Natural killer cell (primary cell): Measurements from ENCODE around the gene UBR4. TPM values are rescaled to one million over a fixed set of nuclear protein-coding genes. Genes with fewer than 3 reads are reported as not detected.

Experiments used
- ATAC-seq, 3 donors: fragments of 150-1000 bp in 2 of 3; fragments of 200-7000 bp in 1 of 3; cut with Tn5 transposase; 1 replicate in 1 of 3; 2 replicates in 2 of 3; pipeline ENCODE4 v1.10.0; 2021; ENCODE audit warnings: mild to moderate bottlenecking in 2 of 3, moderate library complexity in 2 of 3
- DNase-seq, 2 donors: peaks; one replicate each; pipeline versions ENCODE4 v3.0.0 to v3.0.0-alpha.2; 2013 to 2021; ENCODE audit warnings: mixed read lengths in 1 of 2
- H3K27ac ChIP-seq: one replicate; pipeline ENCODE4 v1.5.1; 2013; ENCODE audit warnings: mild to moderate bottlenecking, low read length
- H3K27me3 ChIP-seq: one replicate; pipeline ENCODE4 v1.6.1; 2013; ENCODE audit warnings: low read length; ENCODE audit not compliant: control insufficient read depth, insufficient read depth
- H3K36me3 ChIP-seq: one replicate; pipeline ENCODE4 v1.6.1; 2013; ENCODE audit warnings: low read length; ENCODE audit not compliant: control insufficient read depth, insufficient read depth
- H3K4me1 ChIP-seq: one replicate; pipeline ENCODE4 v1.6.1; 2013; ENCODE audit warnings: low read length; ENCODE audit not compliant: control insufficient read depth, insufficient read depth
- H3K4me3 ChIP-seq: one replicate; pipeline ENCODE4 v1.5.1; 2013; ENCODE audit warnings: low read length
- H3K9me3 ChIP-seq: one replicate; pipeline ENCODE4 v1.6.1; 2013; ENCODE audit warnings: low read length; ENCODE audit not compliant: control insufficient read depth, insufficient read depth
- H3K27ac Mint-ChIP-seq, 2 donors: one replicate each; pipeline ENCODE4 v1.8.0; 2022; ENCODE audit warnings: mild to moderate bottlenecking in 2 of 2, mixed read lengths in 2 of 2, moderate library complexity in 1 of 2
- H3K27me3 Mint-ChIP-seq, 2 donors: one replicate each; pipeline ENCODE4 v1.8.0; 2022; ENCODE audit warnings: low read depth in 2 of 2, mixed read lengths in 2 of 2
- H3K36me3 Mint-ChIP-seq: one replicate; pipeline ENCODE4 v1.8.0; 2022; ENCODE audit warnings: mixed read lengths
- H3K4me1 Mint-ChIP-seq, 2 donors: one replicate each; pipeline ENCODE4 v1.8.0; 2022; ENCODE audit warnings: mixed read lengths in 2 of 2
- H3K4me3 Mint-ChIP-seq: one replicate; pipeline ENCODE4 v1.8.0; 2022; ENCODE audit warnings: mild to moderate bottlenecking, moderate library complexity, mixed read lengths
- H3K9me3 Mint-ChIP-seq, 2 donors: one replicate each; pipeline ENCODE4 v1.8.0; 2022; ENCODE audit warnings: mixed read lengths in 2 of 2
- WGBS: methylation state at CpG from one replicate; pipeline ENCODE4 v1.1.7; 2013; ENCODE audit warnings: missing lambda C conversion rate; ENCODE audit not compliant: insufficient coverage; 5-methylcytosine and 5-hydroxymethylcytosine counted together
- intact Hi-C: fragments of 100-400 bp; cut with micrococcal nuclease; formaldehyde crosslinking; loops from one replicate; pipeline ENCODE4 v1.14.2; 2022
- total RNA-seq, 4 donors: library from RNA; stranded (reverse); fragments of 120-200 nt in 1 of 4; gene quantifications; one replicate each; pipeline versions ENCODE4 v1.2.3 to v1.2.4, GENCODE V29; 2013 to 2022
- TF ChIP-seq, protein P1 (sequence below): fragments of 200-600 bp; IDR thresholded peaks from one replicate; pipeline ENCODE4 v1.8.0; 2022; ENCODE audit warnings: antibody characterized with exemption

UBR4 gene
- total RNA-seq, 3 donors from 2014 or later (not counting 1 experiment from before 2014, with no cell fraction given): 139 to 178 (median 158) TPM

- H3K4me1 Mint-ChIP-seq: peaks cover 0 to 10% of the 10 kb centered on the region in 2 donors
- no peaks in the 10 kb centered on the region for H3K36me3 Mint-ChIP-seq
- Histone ChIP-seq H3K27me3 (no peaks in the 10 kb centered on the region), H3K9me3 (no peaks in the 10 kb centered on the region), H3K4me1 (no peaks in the 10 kb centered on the region), H3K27ac (no peak overlapping the region), H3K4me3 (no peak overlapping the region), H3K36me3 (no peaks in the 10 kb centered on the region)
- H3K9me3 Mint-ChIP-seq: peaks cover under 1% of the 10 kb centered on the region in 2 donors
- TF ChIP-seq, protein P1, sequence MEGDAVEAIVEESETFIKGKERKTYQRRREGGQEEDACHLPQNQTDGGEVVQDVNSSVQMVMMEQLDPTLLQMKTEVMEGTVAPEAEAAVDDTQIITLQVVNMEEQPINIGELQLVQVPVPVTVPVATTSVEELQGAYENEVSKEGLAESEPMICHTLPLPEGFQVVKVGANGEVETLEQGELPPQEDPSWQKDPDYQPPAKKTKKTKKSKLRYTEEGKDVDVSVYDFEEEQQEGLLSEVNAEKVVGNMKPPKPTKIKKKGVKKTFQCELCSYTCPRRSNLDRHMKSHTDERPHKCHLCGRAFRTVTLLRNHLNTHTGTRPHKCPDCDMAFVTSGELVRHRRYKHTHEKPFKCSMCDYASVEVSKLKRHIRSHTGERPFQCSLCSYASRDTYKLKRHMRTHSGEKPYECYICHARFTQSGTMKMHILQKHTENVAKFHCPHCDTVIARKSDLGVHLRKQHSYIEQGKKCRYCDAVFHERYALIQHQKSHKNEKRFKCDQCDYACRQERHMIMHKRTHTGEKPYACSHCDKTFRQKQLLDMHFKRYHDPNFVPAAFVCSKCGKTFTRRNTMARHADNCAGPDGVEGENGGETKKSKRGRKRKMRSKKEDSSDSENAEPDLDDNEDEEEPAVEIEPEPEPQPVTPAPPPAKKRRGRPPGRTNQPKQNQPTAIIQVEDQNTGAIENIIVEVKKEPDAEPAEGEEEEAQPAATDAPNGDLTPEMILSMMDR: no peak
- H3K4me3 Mint-ChIP-seq: no peak overlapping the region
- DNase-seq: no peak
- intact Hi-C loops: no loop called here
- ATAC-seq: no peak
- 83% methylated on average over 14 of the region's 14 CpGs for WGBS
- no peak overlapping the region for H3K27ac Mint-ChIP-seq
- no peaks in the 10 kb centered on the region for H3K27me3 Mint-ChIP-seq
Observed at GRCh38 chr1:19066248-19066873, 143.7 kb downstream of the UBR4 start.

DNA sequence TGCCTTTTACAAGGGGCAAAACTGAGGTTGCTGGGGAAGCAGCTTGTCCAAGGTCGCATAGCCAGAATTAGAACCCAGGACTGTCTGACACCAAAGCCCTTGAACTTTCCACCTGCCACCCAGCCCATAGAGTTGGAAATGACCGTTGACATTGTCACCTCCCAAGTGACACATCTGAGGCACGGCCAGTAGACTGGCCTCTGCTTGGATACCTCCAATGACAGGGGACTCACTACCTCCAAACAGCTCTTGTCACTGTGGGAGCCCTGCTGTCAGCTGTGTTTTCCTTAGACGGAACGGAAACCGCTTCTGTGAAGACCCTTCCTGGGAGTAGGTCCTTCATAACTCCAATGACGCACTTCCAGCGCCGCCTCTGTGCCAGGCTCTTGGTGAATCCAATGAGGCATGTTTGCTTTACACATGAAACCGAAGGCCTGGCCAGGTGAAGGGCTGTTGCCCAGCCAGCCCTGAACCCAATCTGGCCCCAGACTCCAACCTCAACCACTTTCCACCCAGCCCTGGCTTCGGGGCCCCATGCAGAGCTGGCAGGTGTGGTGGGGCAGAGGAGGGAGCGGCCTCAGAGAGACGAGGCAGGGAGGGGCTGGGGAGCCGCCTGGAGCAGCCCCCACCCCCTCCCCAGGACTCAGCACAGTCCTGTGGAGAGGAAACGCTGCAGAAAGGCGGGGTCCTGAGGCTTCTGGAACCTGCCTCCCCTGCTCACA lies 144.4 kb downstream of the UBR4 start:
- 79% methylated on average over 13 of the region's 16 CpGs for WGBS
- intact Hi-C loops: no loop called here

DNA sequence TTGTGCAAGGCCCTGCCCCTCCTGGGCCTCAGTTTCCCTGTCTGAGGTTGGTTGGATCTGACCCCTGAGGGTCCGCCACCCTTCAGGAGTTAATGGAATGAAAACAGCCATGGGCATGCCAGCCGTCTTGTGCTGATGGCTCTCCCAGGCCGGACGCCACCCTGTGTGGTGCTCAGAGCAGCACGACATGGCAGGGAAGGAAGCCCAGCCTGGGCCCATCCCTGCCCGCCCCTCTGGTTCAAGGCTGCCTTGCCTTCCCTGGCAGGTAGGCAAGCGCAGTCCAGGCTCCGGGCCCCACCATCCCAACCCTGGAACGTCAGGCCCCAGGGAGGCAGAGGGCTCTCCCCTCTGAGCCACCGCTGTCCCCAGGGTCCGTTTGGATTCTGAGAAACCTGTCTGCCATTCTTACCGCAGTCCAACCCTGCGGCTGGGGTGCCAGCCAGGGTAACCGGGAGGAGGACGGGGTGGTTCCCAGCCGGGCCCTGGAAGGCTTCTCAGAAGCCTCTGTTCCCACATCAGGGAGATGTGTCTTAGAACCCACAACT lies 145.1 kb downstream of the UBR4 start:
- H3K36me3 Mint-ChIP-seq: no peaks in the 10 kb centered on the region

More for the DNA sequence above, 144.4 kb downstream of the UBR4 start:
- H3K36me3 ChIP-seq: no peaks in the 10 kb centered on the region
- no peaks in the 10 kb centered on the region for H3K36me3 Mint-ChIP-seq
- TF ChIP-seq, protein P1: no peak
- H3K27ac Mint-ChIP-seq: no peak overlapping the region
- H3K27me3 ChIP-seq: no peaks in the 10 kb centered on the region
- no peaks in the 10 kb centered on the region for H3K9me3 ChIP-seq
- H3K9me3 Mint-ChIP-seq: peaks cover 3 to 4% of the 10 kb centered on the region in 2 donors
- no peak for DNase-seq
- no peaks in the 10 kb centered on the region for H3K27me3 Mint-ChIP-seq
- no peaks in the 10 kb centered on the region for H3K4me1 ChIP-seq
- H3K4me3 Mint-ChIP-seq: no peak overlapping the region
- peaks cover 0 to 11% of the 10 kb centered on the region in 2 donors for H3K4me1 Mint-ChIP-seq
- H3K4me3 ChIP-seq: no peak overlapping the region
- no peak overlapping the region for H3K27ac ChIP-seq
- no peak for ATAC-seq

More for the DNA sequence above, 145.1 kb downstream of the UBR4 start:
- WGBS: 94% methylated on average over 16 of the region's 16 CpGs
- H3K27ac ChIP-seq: no peak overlapping the region
- ATAC-seq (no peak), DNase-seq (no peak)
- no peak overlapping the region for H3K4me3 ChIP-seq
- no peaks in the 10 kb centered on the region for H3K4me1 ChIP-seq
- intact Hi-C loops: no loop called here
- no peaks in the 10 kb centered on the region for H3K36me3 ChIP-seq
- H3K9me3 Mint-ChIP-seq: peaks cover 3 to 4% of the 10 kb centered on the region in 2 donors
- no peaks in the 10 kb centered on the region for H3K27me3 Mint-ChIP-seq
- H3K27me3 ChIP-seq: no peaks in the 10 kb centered on the region
- H3K4me3 Mint-ChIP-seq: no peak overlapping the region
- H3K4me1 Mint-ChIP-seq: peaks cover 0 to 10% of the 10 kb centered on the region in 2 donors
- H3K9me3 ChIP-seq: no peaks in the 10 kb centered on the region
- no peak overlapping the region for H3K27ac Mint-ChIP-seq
- TF ChIP-seq, protein P1: no peak
